ENCODE measurements around the gene SRD5A3.

The SRD5A3 gene

DNA sequence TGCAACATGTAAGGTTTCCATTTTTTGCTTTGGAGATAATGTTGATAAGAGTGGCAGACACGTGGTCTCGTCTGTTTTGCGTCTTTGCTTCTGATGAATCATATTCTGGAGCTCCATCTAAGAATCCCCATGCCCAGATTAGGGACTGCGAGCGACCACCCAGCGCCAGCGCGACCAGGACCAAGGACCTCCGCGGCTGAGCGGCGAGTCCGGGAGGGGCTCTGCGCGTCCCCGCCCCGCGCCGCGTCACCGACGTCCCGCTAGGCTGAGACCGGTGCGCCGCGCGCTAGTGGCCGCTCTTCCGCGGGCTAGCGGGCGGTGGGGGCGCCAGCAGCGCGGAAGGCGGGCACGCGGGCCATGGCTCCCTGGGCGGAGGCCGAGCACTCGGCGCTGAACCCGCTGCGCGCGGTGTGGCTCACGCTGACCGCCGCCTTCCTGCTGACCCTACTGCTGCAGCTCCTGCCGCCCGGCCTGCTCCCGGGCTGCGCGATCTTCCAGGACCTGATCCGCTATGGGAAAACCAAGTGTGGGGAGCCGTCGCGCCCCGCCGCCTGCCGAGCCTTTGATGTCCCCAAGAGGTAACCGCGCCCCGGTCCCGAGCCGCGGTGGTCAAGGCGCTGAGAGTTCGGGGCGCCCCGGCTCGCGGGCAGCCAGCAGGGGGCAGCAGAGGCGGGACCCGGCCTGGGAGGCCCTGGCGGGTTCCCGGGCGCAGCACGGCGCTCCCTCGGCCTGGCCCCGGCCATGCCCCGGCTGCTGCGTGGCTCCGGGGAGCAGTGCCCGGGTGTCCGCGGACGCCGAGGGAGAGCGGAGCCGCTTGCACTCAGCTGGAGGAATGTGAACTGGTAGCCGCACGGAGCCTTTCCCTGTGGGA, at the start of gene SRD5A3:
Gene SRD5A3, plus strand, starts transcription at position 263 of the 871 bp plus-strand sequence. Its CDS starts 95 bp downstream, at position 358.
- Histone ChIP-seq H3K9ac (peak within 1 kb of the TSS; percentile 88), H3K36me3 (0 out of 2 replicates have a peak, but pooled peaks cover 6% of the 10 kb centered on the region), H3K9me3 (0 out of 2 replicates have a peak, but pooled peaks cover 6% of the 10 kb centered on the region), H3K27me3 (no peaks in the 10 kb centered on the region), H3K4me2 (peak within 1 kb of the TSS; percentile 96), H3K4me3 (peak within 1 kb of the TSS; percentile 79), H3K27ac (peak within 1 kb of the TSS; percentile 90), H4K20me1 (no peaks in the 10 kb centered on the region), H3K4me1 (peaks cover 20% of the 10 kb centered on the region)
- TF ChIP-seq Cebpa-rat (IDR thresholded peaks at IDR 0.05) = no peak

DNA sequence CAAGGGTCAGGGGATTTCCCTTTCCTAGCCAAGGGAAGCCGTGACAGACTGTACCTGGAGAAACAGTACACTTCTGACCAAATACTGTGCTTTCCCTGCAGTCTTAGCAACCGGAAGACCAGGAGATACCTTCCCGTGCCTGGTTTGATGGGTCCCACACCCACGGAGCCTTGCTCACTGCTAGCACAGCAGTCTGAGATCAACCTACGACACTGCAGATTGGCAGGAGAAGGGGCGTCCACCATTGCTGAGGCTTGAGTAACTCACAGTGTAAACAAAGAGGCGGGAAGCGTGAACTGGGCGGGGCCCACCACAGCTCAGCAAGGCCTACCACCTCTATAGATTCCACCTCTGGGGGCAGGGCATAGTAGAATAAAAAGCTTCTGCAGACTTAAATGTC, 48.7 kb upstream of the SRD5A3 start:
- Histone ChIP-seq H4K20me1 (no peaks in the 10 kb centered on the region), H3K4me3 (no peak overlapping the region), H3K9ac (no peak overlapping the region), H3K9me3 (no peaks in the 10 kb centered on the region; the same call in 1 of the 2 replicates), H3K4me1 (no peaks in the 10 kb centered on the region), H3K27ac (no peak overlapping the region), H3K4me2 (no peak overlapping the region), H3K36me3 (no peaks in the 10 kb centered on the region), H3K27me3 (no peaks in the 10 kb centered on the region)
- no peak for TF ChIP-seq Cebpa-rat (IDR thresholded peaks at IDR 0.05)

DNA sequence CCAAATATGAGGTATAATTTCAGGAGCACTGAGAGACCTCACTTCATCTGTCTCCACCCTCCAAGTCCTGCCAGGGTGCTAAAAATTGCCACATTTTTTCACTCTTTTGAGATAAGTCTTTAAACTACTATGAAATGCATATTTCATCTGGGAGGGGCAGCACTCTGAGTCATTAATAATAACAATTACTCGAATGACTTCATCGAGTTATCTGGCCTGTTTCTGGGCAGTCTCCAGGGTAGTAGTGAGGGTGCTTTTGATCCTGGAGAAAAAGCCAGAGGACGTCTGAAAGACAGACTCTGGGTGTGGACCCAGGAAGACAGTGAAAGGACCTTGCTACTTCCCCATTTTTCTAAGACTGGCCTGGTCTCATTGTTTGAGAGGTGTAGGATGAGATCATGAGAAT, 42.3 kb upstream of the SRD5A3 start:
- Histone ChIP-seq H3K4me1 (no peaks in the 10 kb centered on the region), H3K4me3 (no peak overlapping the region), H4K20me1 (no peaks in the 10 kb centered on the region), H3K9ac (no peak overlapping the region), H3K4me2 (no peak overlapping the region), H3K36me3 (no peaks in the 10 kb centered on the region), H3K27me3 (no peaks in the 10 kb centered on the region), H3K9me3 (no peaks in the 10 kb centered on the region), H3K27ac (no peak overlapping the region)
- TF ChIP-seq Cebpa-rat (IDR thresholded peaks at IDR 0.05) = no peak

DNA sequence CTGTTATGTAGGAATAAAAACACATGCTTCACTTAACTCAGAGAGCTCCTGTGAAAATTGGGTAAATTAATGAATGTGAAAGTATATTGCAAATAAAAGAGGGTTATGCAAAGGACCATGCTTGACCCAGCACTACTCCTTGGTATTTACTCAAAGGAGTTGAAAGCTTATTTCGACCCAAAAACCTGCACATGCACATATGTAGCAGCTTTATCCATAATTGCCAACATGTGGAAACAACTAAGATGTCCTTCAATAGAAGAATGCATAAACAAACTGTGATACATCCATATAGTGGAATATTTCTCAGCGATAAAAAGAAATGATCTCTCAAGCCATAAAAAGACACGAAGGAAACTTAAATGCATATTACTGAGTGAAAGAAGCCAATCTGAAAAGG, 41.7 kb upstream of the SRD5A3 start:
- TF ChIP-seq Cebpa-rat (IDR thresholded peaks at IDR 0.05) = no peak
- Histone ChIP-seq H3K36me3 (no peaks in the 10 kb centered on the region), H4K20me1 (no peaks in the 10 kb centered on the region), H3K4me1 (no peaks in the 10 kb centered on the region), H3K27ac (no peak overlapping the region), H3K27me3 (no peaks in the 10 kb centered on the region), H3K4me3 (no peak overlapping the region), H3K4me2 (no peak overlapping the region), H3K9ac (no peak overlapping the region), H3K9me3 (no peaks in the 10 kb centered on the region)

DNA sequence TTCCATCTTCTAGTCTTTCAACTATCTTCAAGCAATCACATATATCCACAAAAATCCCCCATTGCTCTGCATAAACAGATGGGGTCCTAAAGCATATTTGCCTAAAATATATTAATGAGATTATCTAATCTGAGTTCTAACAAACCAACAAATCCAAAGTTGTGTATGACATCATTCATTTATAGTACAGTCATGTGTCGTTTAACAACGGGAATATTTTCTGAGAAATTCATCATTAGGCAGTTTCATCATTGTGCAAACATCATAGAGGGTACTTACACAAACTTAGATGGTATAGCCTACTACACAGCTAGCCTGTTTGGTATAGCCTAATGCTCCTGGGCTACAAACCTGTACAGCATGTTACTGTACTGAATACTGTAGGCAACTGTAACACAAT, 38.0 kb upstream of the SRD5A3 start:
- Histone ChIP-seq H3K9me3 (no peaks in the 10 kb centered on the region), H3K4me3 (no peak overlapping the region), H3K4me2 (no peak overlapping the region), H3K27ac (no peak overlapping the region), H3K4me1 (no peaks in the 10 kb centered on the region), H4K20me1 (no peaks in the 10 kb centered on the region), H3K27me3 (no peaks in the 10 kb centered on the region), H3K9ac (no peak overlapping the region), H3K36me3 (no peaks in the 10 kb centered on the region)
- TF ChIP-seq Cebpa-rat (IDR thresholded peaks at IDR 0.05) = no peak

DNA sequence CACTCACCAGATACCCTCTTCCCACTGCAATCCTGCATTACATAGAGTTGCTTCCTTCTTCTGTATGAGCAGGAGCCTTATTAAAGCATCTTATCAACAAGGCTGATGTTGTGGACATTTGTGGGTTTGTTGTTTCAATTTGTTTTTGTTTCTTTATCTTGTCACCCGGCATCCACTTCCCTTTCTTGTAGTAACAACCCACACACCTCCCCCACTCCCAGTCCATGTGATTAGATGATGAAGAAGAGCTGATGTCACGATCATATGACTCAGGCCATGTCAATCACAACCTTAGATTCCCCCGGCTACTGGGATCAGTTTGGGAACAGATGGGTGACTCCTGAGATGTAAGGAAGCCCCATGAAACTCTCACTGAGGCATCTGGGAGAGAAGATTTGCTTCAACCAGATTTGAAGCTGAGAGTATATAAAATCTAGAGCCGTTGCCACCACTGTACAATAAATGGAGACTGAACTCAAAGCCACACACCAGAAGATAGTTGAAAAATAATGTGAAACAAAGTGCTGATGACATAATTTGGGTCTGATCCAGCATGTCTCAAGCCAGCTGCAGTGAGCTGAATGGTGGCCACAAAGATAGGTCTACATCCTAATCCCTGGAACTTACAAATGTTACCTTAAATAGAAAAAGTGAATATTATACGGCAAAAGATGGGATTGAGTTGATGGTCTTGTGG, 34.1 kb upstream of the SRD5A3 start:
- no peak for TF ChIP-seq Cebpa-rat (IDR thresholded peaks at IDR 0.05)
- Histone ChIP-seq H4K20me1 (no peaks in the 10 kb centered on the region), H3K4me1 (no peaks in the 10 kb centered on the region), H3K36me3 (no peaks in the 10 kb centered on the region), H3K4me3 (no peak overlapping the region), H3K27ac (no peak overlapping the region), H3K9ac (no peak overlapping the region), H3K27me3 (no peaks in the 10 kb centered on the region), H3K4me2 (no peak overlapping the region), H3K9me3 (no peaks in the 10 kb centered on the region)

DNA sequence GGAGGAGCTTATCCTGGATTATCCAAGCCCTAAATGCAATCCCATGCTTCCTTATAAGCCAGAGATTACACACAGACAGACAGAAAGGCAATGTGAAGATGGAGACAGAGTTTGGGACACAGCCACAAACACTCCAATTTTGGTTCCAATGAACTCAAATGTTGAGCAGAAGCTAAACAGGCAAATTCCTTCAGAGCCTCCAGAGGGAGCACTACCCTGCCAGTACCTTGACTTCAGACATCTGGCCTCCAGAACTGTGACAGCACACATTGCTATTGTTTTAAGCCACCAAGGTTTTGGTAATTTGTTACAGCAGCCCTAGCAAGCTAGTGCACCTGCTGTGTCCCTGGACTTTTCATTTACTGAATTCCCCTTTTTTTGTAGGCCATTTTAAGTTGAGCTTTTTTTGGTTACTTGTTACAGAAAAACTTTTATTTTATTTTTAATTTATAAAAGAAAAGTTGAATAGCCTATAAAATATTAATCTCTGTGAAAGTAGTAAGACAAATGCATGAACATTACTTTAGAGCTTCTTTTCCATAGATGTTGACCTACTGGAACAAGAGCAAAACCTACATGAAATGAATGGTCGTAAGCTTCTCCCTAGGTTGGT, 33.4 kb upstream of the SRD5A3 start:
- no peak overlapping the region for H3K4me2 ChIP-seq
- H3K9ac ChIP-seq = no peak overlapping the region
- H3K27me3 ChIP-seq = no peaks in the 10 kb centered on the region
- TF ChIP-seq Cebpa-rat (IDR thresholded peaks at IDR 0.05) = no peak
- no peaks in the 10 kb centered on the region for H3K9me3 ChIP-seq
- no peak overlapping the region for H3K4me3 ChIP-seq
- no peak overlapping the region for H3K27ac ChIP-seq
- H4K20me1 ChIP-seq = no peaks in the 10 kb centered on the region
- H3K4me1 ChIP-seq = no peaks in the 10 kb centered on the region
- H3K36me3 ChIP-seq = no peaks in the 10 kb centered on the region

DNA sequence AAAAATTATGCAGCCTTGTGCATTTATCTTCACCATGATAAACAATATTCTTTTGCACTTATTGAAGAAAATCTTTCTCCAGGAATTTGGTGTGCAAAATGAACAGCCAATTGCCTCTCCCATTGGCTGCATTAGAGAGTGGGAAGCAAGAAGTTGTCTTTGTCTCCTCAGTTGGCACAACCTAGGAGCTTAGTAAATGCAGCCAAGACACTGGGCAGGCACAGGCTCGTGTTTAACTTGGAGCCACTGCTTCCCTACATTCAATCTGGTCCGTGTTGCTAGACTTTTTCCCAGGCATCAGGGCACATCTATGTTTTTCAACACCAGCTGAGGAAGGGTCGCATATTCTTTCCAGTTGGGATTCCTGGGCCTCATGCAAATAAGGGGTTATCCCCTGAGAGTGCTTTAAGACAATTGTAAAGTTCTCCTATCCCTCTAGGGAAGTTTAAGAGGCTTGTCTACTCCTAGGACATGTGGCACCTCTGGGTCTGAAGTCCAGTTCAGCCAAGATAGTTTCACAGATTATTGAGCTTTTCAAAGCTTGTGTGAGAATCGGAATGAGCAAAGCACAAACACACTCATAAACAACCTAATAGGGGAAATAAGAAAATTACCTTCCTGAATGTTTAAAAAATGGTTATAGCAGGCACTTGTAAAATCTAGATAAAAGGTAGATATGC, 31.8 kb upstream of the SRD5A3 start:
- H3K27ac ChIP-seq = no peak overlapping the region

More for the DNA sequence above, 31.8 kb upstream of the SRD5A3 start:
- Histone ChIP-seq H3K27me3 (no peaks in the 10 kb centered on the region), H4K20me1 (no peaks in the 10 kb centered on the region), H3K9me3 (no peaks in the 10 kb centered on the region), H3K36me3 (no peaks in the 10 kb centered on the region), H3K9ac (no peak overlapping the region), H3K4me1 (peaks cover 10% of the 10 kb centered on the region), H3K4me2 (no peak overlapping the region), H3K4me3 (no peak overlapping the region)
- no peak for TF ChIP-seq Cebpa-rat (IDR thresholded peaks at IDR 0.05)
